Trophoblast cell (in vitro differentiated cells and primary cell): ENCODE data around the gene SUSD2.
A peak's percentile ranks its signal among the peaks of the same experiment; 100 is the strongest.

Experiments used
- DNase-seq, 2 donors: peaks; one replicate each; pipeline ENCODE4 v3.0.0-alpha.2; 2016
- H2AFZ ChIP-seq: 2 replicates; pipeline ENCODE4 v1.6.1; 2013; ENCODE audit warnings: low read length, moderate library complexity, mild to moderate bottlenecking; ENCODE audit not compliant: insufficient read depth, poor library complexity
- H2AK5ac ChIP-seq: 2 replicates; pipeline ENCODE4 v1.6.1; 2013; ENCODE audit warnings: mild to moderate bottlenecking, low read length
- H2BK120ac ChIP-seq: 2 replicates; pipeline ENCODE4 v1.6.1; 2013; ENCODE audit warnings: low read length, mild to moderate bottlenecking, moderate library complexity; ENCODE audit not compliant: insufficient read depth, poor library complexity
- H2BK12ac ChIP-seq: 2 replicates; pipeline ENCODE4 v1.6.1; 2013; ENCODE audit warnings: mild to moderate bottlenecking, low read length, moderate library complexity
- H2BK5ac ChIP-seq: 2 replicates; pipeline ENCODE4 v1.6.1; 2013; ENCODE audit warnings: low read length, low read depth, moderate library complexity, mild to moderate bottlenecking; ENCODE audit not compliant: poor library complexity
- H3K14ac ChIP-seq: 2 replicates; pipeline ENCODE4 v1.6.1; 2013; ENCODE audit warnings: mild to moderate bottlenecking, low read length
- H3K18ac ChIP-seq: 2 replicates; pipeline ENCODE4 v1.6.1; 2013; ENCODE audit warnings: mild to moderate bottlenecking, low read length
- H3K23ac ChIP-seq: 2 replicates; pipeline ENCODE4 v1.6.1; 2013; ENCODE audit warnings: low read length
- H3K27ac ChIP-seq: 2 replicates; pipeline ENCODE4 v1.5.1; 2013; ENCODE audit warnings: low read depth, mild to moderate bottlenecking, inconsistent platforms, low read length, moderate library complexity
- H3K27me3 ChIP-seq: 2 replicates; pipeline ENCODE4 v1.6.1; 2013; ENCODE audit warnings: inconsistent platforms, mild to moderate bottlenecking, low read length, moderate library complexity; ENCODE audit not compliant: insufficient read depth
- H3K36me3 ChIP-seq, 2 experiments: 1 replicate in 1 of 2; 2 replicates in 1 of 2; pipeline ENCODE4 v1.6.1; 2013; ENCODE audit warnings: low read length in 2 of 2, mild to moderate bottlenecking in 2 of 2, moderate library complexity in 1 of 2; ENCODE audit not compliant: insufficient read depth in 2 of 2, control insufficient read depth in 1 of 2
- H3K4ac ChIP-seq: 2 replicates; pipeline ENCODE4 v1.6.1; 2013; ENCODE audit warnings: low read depth, mild to moderate bottlenecking, low read length, moderate library complexity
- H3K4me1 ChIP-seq, 2 experiments: 1 replicate in 1 of 2; 2 replicates in 1 of 2; pipeline ENCODE4 v1.6.1; 2013; ENCODE audit warnings: low read length in 2 of 2, mild to moderate bottlenecking in 2 of 2, moderate library complexity in 1 of 2; ENCODE audit not compliant: insufficient read depth in 2 of 2, control insufficient read depth in 1 of 2
- H3K4me2 ChIP-seq: 2 replicates; pipeline ENCODE4 v1.6.1; 2013; ENCODE audit warnings: inconsistent platforms, mild to moderate bottlenecking, low read length, moderate library complexity
- H3K4me3 ChIP-seq: 2 replicates; pipeline ENCODE4 v1.5.1; 2013; ENCODE audit warnings: mild to moderate bottlenecking, low read depth, low read length, inconsistent platforms
- H3K79me1 ChIP-seq: one replicate; pipeline ENCODE4 v1.6.1; 2013; ENCODE audit warnings: low read length
- H3K79me2 ChIP-seq: 2 replicates; pipeline ENCODE4 v1.6.1; 2013; ENCODE audit warnings: low read length, mild to moderate bottlenecking; ENCODE audit not compliant: control insufficient read depth, insufficient read depth, poor library complexity
- H3K9ac ChIP-seq: 2 replicates; pipeline ENCODE4 v1.6.1; 2013; ENCODE audit warnings: mild to moderate bottlenecking, low read length
- H3K9me3 ChIP-seq: 2 replicates; pipeline ENCODE4 v1.6.1; 2013; ENCODE audit warnings: low read depth, mild to moderate bottlenecking, control low read depth, inconsistent platforms, low read length; ENCODE audit not compliant: insufficient read depth
- H4K12ac ChIP-seq: 2 replicates; pipeline ENCODE4 v1.6.1; 2013; ENCODE audit warnings: low read depth, mild to moderate bottlenecking, low read length, moderate library complexity
- H4K8ac ChIP-seq: 2 replicates; pipeline ENCODE4 v1.6.1; 2013; ENCODE audit warnings: low read depth, mild to moderate bottlenecking, low read length, moderate library complexity
- H4K91ac ChIP-seq: one replicate; pipeline ENCODE4 v1.6.1; 2013; ENCODE audit warnings: low read depth, mild to moderate bottlenecking, low read length, moderate library complexity
- WGBS: extraction: QIAGEN DNeasy Blood & Tissue Kit; methylation state at CpG from one replicate; pipeline ENCODE4 v1.1.7; 2013; ENCODE audit warnings: missing lambda C conversion rate; ENCODE audit not compliant: insufficient read length, insufficient coverage; ENCODE audit errors: extremely low coverage; 5-methylcytosine and 5-hydroxymethylcytosine counted together

Gene SUSD2

DNA sequence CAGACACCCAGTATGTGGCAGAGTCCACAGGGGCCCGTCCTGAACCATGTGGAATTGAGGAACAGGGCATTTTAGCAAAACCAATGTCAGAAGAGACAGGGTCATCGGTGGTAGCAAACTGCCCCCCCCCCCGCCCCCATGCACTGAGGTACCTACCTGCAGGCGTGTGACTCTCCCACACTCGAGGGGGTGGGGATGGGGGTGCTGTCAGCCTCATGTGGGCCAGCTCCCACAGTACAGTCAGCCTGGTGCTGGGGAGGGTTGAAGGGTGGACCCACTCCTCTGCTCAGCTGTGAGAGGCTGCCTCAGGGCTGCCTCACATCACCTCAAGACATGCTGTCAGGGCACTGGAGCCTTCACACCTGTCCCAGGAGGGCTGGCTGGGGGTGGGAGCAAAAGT lies 10.7 kb upstream of the SUSD2 start:
- Histone ChIP-seq H4K91ac (no peak overlapping the region), H2BK12ac (no peak overlapping the region), H3K36me3 (peaks cover 46 to 59% of the 10 kb centered on the region in 2 experiments), H4K8ac (no peak overlapping the region), H4K12ac (no peak overlapping the region), H3K9me3 (no peaks in the 10 kb centered on the region), H2BK120ac (no peak overlapping the region), H3K14ac (no peak overlapping the region), H3K18ac (no peak overlapping the region), H3K4me2 (no peak overlapping the region), H3K4me3 (no peak overlapping the region), H2BK5ac (no peak overlapping the region), H3K4ac (no peak overlapping the region), H3K27ac (no peak overlapping the region), H3K4me1 (no peaks in the 10 kb centered on the region), H3K9ac (no peak overlapping the region), H2AFZ (no peak overlapping the region), H3K23ac (no peak overlapping the region), H3K79me1 (no peaks in the 10 kb centered on the region), H3K79me2 (no peaks in the 10 kb centered on the region), H2AK5ac (no peak overlapping the region), H3K27me3 (no peaks in the 10 kb centered on the region)
- WGBS, result no CpG with 5 or more reads among the region's 5 CpGs
- no peak for DNase-seq

DNA sequence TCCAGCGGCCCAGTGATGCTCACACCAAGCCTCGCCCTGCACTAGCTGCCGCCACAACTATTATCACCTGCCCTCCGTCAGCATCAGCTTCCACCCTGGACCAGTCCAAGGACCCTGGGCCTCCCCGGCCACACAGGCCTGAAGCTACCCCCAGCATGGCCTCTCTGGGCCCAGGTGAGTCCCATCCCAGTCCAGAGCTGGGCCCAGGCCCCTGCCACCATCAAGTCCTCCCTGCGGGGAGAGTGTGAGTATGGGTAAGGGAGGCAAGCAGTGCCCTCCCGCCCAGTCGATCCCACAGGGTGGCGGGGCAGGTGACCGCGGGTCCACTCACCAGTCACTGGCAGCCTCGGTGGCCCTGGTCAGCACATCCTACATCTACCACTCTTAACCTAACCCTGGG lies 9.5 kb upstream of the SUSD2 start:
- Histone ChIP-seq H3K79me2 (no peaks in the 10 kb centered on the region), H2AK5ac (no peak overlapping the region), H3K36me3 (peaks cover 47 to 55% of the 10 kb centered on the region in 2 experiments), H3K14ac (no peak overlapping the region), H2BK12ac (no peak overlapping the region), H3K9ac (no peak overlapping the region), H4K91ac (no peak overlapping the region), H2BK120ac (no peak overlapping the region), H3K4me3 (no peak overlapping the region), H3K18ac (no peak overlapping the region), H3K23ac (no peak overlapping the region), H2AFZ (no peak overlapping the region), H3K4me2 (no peak overlapping the region), H3K27me3 (no peaks in the 10 kb centered on the region), H3K9me3 (no peaks in the 10 kb centered on the region), H3K79me1 (no peaks in the 10 kb centered on the region), H3K4me1 (no peaks in the 10 kb centered on the region), H2BK5ac (no peak overlapping the region), H4K12ac (no peak overlapping the region), H3K27ac (no peak overlapping the region), H4K8ac (no peak overlapping the region), H3K4ac (no peak overlapping the region)
- no CpG with 5 or more reads among the region's 12 CpGs for WGBS
- no peak for DNase-seq

DNA sequence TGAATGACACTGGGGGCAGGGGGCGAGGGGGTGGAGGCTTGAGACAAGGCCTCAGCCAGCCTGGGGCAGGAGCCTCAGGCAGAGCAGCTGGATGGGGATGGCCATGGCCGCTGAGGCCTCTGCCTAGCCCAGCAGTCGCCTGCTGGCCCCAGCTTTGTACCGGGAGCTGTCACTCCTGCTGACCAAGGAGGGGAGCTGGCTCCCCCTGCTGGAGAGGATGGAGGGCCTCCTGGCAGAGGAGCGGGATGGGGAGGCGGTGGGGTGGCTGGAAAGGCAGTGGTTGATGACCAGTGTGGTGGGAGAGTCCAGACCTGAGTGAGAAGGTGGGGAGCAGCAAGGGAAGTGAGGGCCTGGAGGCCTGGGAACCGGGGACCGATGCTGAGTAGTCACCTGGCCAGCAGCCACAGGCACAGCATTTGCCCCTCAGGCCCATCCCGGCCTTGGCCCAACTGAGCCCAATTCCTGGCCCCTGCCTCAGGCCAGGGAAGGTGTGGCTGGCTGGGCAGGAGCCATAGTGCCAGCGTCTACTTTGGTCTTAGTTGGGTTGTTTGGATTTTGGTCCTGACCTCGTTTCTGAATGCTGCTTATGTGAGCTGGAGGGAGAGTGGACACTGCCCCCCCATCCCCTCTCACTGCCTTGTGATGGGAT lies 6.0 kb upstream of the SUSD2 start:
- no peak overlapping the region for H3K18ac ChIP-seq
- no peak overlapping the region for H4K8ac ChIP-seq
- H3K27me3 ChIP-seq, result no peaks in the 10 kb centered on the region
- H2BK120ac ChIP-seq, result no peak overlapping the region
- no peak overlapping the region for H4K91ac ChIP-seq
- DNase-seq, result peak; percentile 80 to 92
- no peak overlapping the region for H3K23ac ChIP-seq
- H3K4me2 ChIP-seq, result no peak overlapping the region
- peaks cover 3 to 5% of the 10 kb centered on the region in 2 experiments for H3K4me1 ChIP-seq
- no peak overlapping the region for H3K14ac ChIP-seq
- no peaks in the 10 kb centered on the region for H3K9me3 ChIP-seq
- no peaks in the 10 kb centered on the region for H3K79me1 ChIP-seq
- H3K79me2 ChIP-seq, result no peaks in the 10 kb centered on the region
- no CpG with 5 or more reads among the region's 11 CpGs for WGBS
- H3K9ac ChIP-seq, result no peak overlapping the region
- H2BK5ac ChIP-seq, result no peak overlapping the region
- no peak overlapping the region for H2AFZ ChIP-seq
- no peak overlapping the region for H2AK5ac ChIP-seq
- no peak overlapping the region for H3K4ac ChIP-seq
- peaks cover 41 to 44% of the 10 kb centered on the region in 2 experiments for H3K36me3 ChIP-seq
- no peak overlapping the region for H3K4me3 ChIP-seq
- no peak overlapping the region for H2BK12ac ChIP-seq
- no peak overlapping the region for H4K12ac ChIP-seq
- no peak overlapping the region for H3K27ac ChIP-seq

DNA sequence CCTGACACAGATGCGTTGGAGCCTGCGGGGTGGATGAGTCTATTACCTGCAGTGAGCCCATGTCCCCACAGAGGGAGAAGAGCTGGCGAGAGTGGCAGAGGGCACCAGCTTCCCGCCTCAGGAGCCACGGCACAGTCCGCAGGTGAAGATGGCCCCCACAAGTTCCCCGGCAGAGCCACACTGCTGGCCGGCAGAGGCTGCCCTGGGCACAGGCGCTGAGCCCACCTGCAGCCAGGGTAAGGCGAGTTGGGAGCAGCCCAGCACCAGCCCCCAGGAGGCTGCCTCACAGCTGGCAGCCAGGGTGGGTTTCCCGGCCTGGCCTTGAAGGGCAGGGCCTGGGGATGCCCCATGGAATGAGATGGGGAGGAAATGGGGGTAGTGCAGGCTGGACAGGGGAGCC lies 5.2 kb upstream of the SUSD2 start:
- Histone ChIP-seq H2BK120ac (no peak overlapping the region), H3K4me1 (peaks cover 5 to 7% of the 10 kb centered on the region in 2 experiments), H2AK5ac (no peak overlapping the region), H3K79me1 (no peaks in the 10 kb centered on the region), H3K27ac (no peak overlapping the region), H2AFZ (no peak overlapping the region), H3K79me2 (no peaks in the 10 kb centered on the region), H3K18ac (no peak overlapping the region), H2BK5ac (no peak overlapping the region), H3K36me3 (peaks cover 41 to 43% of the 10 kb centered on the region in 2 experiments), H3K4me3 (no peak overlapping the region), H3K14ac (no peak overlapping the region), H3K4ac (no peak overlapping the region), H3K4me2 (no peak overlapping the region), H3K9me3 (no peaks in the 10 kb centered on the region), H3K27me3 (no peaks in the 10 kb centered on the region), H4K8ac (no peak overlapping the region), H2BK12ac (no peak overlapping the region), H3K23ac (no peak overlapping the region), H4K91ac (no peak overlapping the region), H3K9ac (no peak overlapping the region), H4K12ac (no peak overlapping the region)
- no peak for DNase-seq
- WGBS, result no CpG with 5 or more reads among the region's 11 CpGs
